Raji (cell line): ENCODE measurements around the gene SPEM3.

Source experiments
- POLR2A ChIP-seq: IDR thresholded peaks from 2 replicates; pipeline ENCODE4 v1.6.1; 2011; ENCODE audit warnings: low read depth, low read length, control low read depth; ENCODE audit not compliant: insufficient read depth

The SPEM3 gene

GRCh38 chr17:7441266-7441665 lies 12.6 kb downstream of the SPEM3 start:
- TF ChIP-seq POLR2A: no peak

- no peak for TF ChIP-seq POLR2A
Observed at GRCh38 chr17:7442142-7442541, 13.5 kb downstream of the SPEM3 start.

- TF ChIP-seq POLR2A: no peak
Observed at GRCh38 chr17:7443499-7444485, 15.1 kb downstream of the SPEM3 start.

GRCh38 chr17:7444682-7445618 lies 16.3 kb downstream of the SPEM3 start, which contains the start of gene CHRNB1:
Gene CHRNB1, plus strand, starts transcription at chr17:7445061. Its CDS starts 67 bp downstream, at chr17:7445128.
- TF ChIP-seq POLR2A: no peak

- TF ChIP-seq POLR2A: no peak
Observed at GRCh38 chr17:7445619-7445968, 16.9 kb downstream of the SPEM3 start.

GRCh38 chr17:7448461-7448860 lies 19.8 kb downstream of the SPEM3 start:
- TF ChIP-seq POLR2A: no peak

- TF ChIP-seq POLR2A: no peak
Observed at GRCh38 chr17:7459961-7460545, 31.4 kb downstream of the SPEM3 start.

GRCh38 chr17:7460850-7461660 lies 32.4 kb downstream of the SPEM3 start:
- TF ChIP-seq POLR2A: no peak

GRCh38 chr17:7462474-7463371 lies 34.1 kb downstream of the SPEM3 start:
- TF ChIP-seq POLR2A: no peak

- no peak for TF ChIP-seq POLR2A
Observed at GRCh38 chr17:7463372-7463846, 34.8 kb downstream of the SPEM3 start.

- TF ChIP-seq POLR2A: no peak
Observed at GRCh38 chr17:7464081-7464480, 35.4 kb downstream of the SPEM3 start.

- no peak for TF ChIP-seq POLR2A
Observed at GRCh38 chr17:7465597-7466275, 37.1 kb downstream of the SPEM3 start.

- no peak for TF ChIP-seq POLR2A
Observed at GRCh38 chr17:7466318-7466638, 37.6 kb downstream of the SPEM3 start.

- no peak for TF ChIP-seq POLR2A
Observed at GRCh38 chr17:7466639-7467341, 38.1 kb downstream of the SPEM3 start.
